GDM1 (cell line): Measurements from ENCODE around the gene FOSL1.

ENCODE experiments used
- DNase-seq: peaks from one replicate; lab custom pipeline; 2025; lab: John Stamatoyannopoulos, UW

The FOSL1 gene

GRCh38 chr11:65863889-65864705, 36.1 kb downstream of the FOSL1 start:
- DNase-seq: no peak

- DNase-seq: no peak
These were observed 37.0 kb downstream of the FOSL1 start for GRCh38 chr11:65862941-65863888.

GRCh38 chr11:65862191-65862735, 37.9 kb downstream of the FOSL1 start:
- no peak for DNase-seq

- DNase-seq: no peak
These were observed 38.5 kb downstream of the FOSL1 start for GRCh38 chr11:65861533-65862183.

- DNase-seq: no peak
These were observed 39.1 kb downstream of the FOSL1 start for GRCh38 chr11:65861165-65861505.

GRCh38 chr11:65860278-65861164, 39.7 kb downstream of the FOSL1 start, which contains the start of gene MUS81:
Gene MUS81 (plus strand): TSS chr11:65860433. CDS start chr11:65860754, 321 bp downstream.
- peak; percentile 95 for DNase-seq

GRCh38 chr11:65859812-65860277, 40.3 kb downstream of the FOSL1 start:
- no peak for DNase-seq

- DNase-seq: peak; percentile 100
These were observed 40.9 kb downstream of the FOSL1 start for GRCh38 chr11:65859095-65859811.

GRCh38 chr11:65858681-65859087, 41.5 kb downstream of the FOSL1 start:
- no peak for DNase-seq

- DNase-seq: peak; percentile 98
These were observed 42.1 kb downstream of the FOSL1 start, which contains the start of gene CFL1 for GRCh38 chr11:65857853-65858680. Gene CFL1 (minus strand): TSS chr11:65858180. CDS start chr11:65858099, 81 bp downstream.

GRCh38 chr11:65857500-65857852, 42.7 kb downstream of the FOSL1 start:
- no peak for DNase-seq

GRCh38 chr11:65856689-65857499, 43.3 kb downstream of the FOSL1 start:
- peak; percentile 54 for DNase-seq

- no peak for DNase-seq
These were observed 44.2 kb downstream of the FOSL1 start for GRCh38 chr11:65855927-65856363.

GRCh38 chr11:65854852-65855837, 45.0 kb downstream of the FOSL1 start:
- no peak for DNase-seq

- no peak for DNase-seq
These were observed 46.0 kb downstream of the FOSL1 start for GRCh38 chr11:65854161-65854592.

GRCh38 chr11:65853246-65853979, 46.8 kb downstream of the FOSL1 start:
- DNase-seq: no peak
